ENCODE data around the gene SVIL. TPM values are rescaled to one million over a fixed set of nuclear protein-coding genes. Genes with fewer than 3 reads are reported as not detected.
"Not testable (repeated sequence)": the region's sequence is repeated elsewhere in the genome, so short reads cannot be mapped to it uniquely, and the experiment has no call there.

SVIL gene
- total and polyA plus RNA-seq, 8 donors = 8.6 to 53.8 (median 20.4) TPM

DNA sequence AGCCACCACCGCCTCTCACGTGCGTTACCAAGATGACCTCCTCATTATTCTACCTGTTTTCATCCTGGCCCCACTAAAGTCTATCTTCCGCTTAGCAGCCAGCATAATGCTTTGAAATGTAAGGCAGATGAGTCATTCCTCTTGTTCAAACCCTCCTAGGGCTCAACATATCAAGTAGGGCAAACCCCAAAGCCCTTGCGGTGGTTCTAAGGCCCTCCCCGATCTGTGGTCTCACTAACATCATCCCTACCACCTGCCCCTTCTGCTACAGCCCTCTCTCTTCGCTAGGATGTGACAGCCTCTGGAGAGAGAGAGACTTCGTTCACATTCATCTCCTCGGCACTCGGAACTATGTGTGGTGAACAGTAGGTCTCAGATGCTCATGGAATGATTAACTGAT lies 94.8 kb downstream of the SVIL start:
- TF ChIP-seq, protein P1, sequence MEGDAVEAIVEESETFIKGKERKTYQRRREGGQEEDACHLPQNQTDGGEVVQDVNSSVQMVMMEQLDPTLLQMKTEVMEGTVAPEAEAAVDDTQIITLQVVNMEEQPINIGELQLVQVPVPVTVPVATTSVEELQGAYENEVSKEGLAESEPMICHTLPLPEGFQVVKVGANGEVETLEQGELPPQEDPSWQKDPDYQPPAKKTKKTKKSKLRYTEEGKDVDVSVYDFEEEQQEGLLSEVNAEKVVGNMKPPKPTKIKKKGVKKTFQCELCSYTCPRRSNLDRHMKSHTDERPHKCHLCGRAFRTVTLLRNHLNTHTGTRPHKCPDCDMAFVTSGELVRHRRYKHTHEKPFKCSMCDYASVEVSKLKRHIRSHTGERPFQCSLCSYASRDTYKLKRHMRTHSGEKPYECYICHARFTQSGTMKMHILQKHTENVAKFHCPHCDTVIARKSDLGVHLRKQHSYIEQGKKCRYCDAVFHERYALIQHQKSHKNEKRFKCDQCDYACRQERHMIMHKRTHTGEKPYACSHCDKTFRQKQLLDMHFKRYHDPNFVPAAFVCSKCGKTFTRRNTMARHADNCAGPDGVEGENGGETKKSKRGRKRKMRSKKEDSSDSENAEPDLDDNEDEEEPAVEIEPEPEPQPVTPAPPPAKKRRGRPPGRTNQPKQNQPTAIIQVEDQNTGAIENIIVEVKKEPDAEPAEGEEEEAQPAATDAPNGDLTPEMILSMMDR (IDR thresholded peaks at IDR 0.05) = no peak
- H3K36me3 ChIP-seq = peaks cover 0 to 6% (median 0%) of the 10 kb centered on the region in 3 donors
- WGBS, 2 donors = 94 to 97% methylated on average over 10 of the region's 10 CpGs
- ATAC-seq (no peak), FAIRE-seq (no peak), DNase-seq (no peak)
- no peak overlapping the region for H3K4me3 ChIP-seq
- H3K27ac ChIP-seq = no peak overlapping the region
- H3K9me3 ChIP-seq = no peaks in the 10 kb centered on the region
- H3K27me3 ChIP-seq = no peaks in the 10 kb centered on the region
- H3K4me1 ChIP-seq = peaks cover 11 to 28% (median 19%) of the 10 kb centered on the region in 3 donors
- intact Hi-C loops (cut with DNase I) = no loop called here

DNA sequence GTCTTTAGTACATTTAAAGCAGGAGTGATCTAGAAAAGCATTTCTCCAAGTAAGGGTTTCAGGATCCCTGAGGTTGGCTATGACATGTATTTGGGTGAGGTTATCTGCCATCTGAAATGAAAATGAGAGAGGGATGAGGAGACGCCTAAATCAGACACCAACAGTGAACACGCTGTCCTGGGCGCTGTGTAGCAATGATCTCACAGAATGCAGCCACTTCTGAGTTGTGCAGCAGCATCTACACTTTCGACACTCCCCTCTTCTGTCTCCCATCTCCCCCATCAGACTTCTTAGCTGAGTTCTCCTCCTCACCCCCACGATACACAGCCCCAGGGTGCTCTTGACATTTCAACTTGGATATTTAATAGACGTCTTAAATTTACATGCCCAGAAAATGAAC lies 95.4 kb downstream of the SVIL start:
- peaks cover 16 to 33% (median 25%) of the 10 kb centered on the region in 3 donors for H3K4me1 ChIP-seq
- DNase-seq (no peak), ATAC-seq (no peak), FAIRE-seq (no peak)
- H3K4me3 ChIP-seq = no peak overlapping the region
- no peaks in the 10 kb centered on the region for H3K9me3 ChIP-seq
- TF ChIP-seq, protein P1 (IDR thresholded peaks at IDR 0.05) = no peak
- intact Hi-C loops (cut with DNase I) = no loop called here
- no peaks in the 10 kb centered on the region for H3K27me3 ChIP-seq
- 87 to 93% methylated on average over 6 of the region's 6 CpGs for WGBS, 2 donors
- H3K36me3 ChIP-seq = peaks cover 0 to 6% (median 0%) of the 10 kb centered on the region in 3 donors
- H3K27ac ChIP-seq = no peak overlapping the region

DNA sequence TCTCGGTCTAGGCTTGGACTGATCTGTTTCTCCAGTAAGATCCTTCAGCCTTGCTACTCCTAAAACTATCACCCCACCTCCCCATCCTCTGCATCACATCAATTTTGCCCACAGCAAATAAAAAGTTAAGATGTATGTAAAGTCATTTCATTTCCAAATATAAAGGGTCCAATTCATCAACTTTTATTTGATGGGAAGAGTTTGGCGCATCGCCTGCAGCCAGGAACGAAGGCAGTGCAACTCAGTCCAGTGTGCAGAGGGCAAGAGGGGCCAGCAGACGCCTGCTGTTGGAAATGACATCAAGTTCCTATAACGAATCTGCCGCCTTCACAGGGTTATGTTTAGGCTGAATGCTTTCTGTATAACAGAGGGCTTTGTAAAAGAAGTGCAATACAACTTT lies 97.0 kb downstream of the SVIL start:
- no peak overlapping the region for H3K27ac ChIP-seq
- intact Hi-C loops (cut with DNase I) = no loop called here
- ATAC-seq (no peak), DNase-seq (no peak), FAIRE-seq (no peak)
- H3K4me3 ChIP-seq = no peak overlapping the region
- peaks cover 0 to 6% (median 0%) of the 10 kb centered on the region in 3 donors for H3K36me3 ChIP-seq
- TF ChIP-seq, protein P1 (IDR thresholded peaks at IDR 0.05) = no peak
- no peaks in the 10 kb centered on the region for H3K27me3 ChIP-seq
- H3K9me3 ChIP-seq = no peaks in the 10 kb centered on the region
- H3K4me1 ChIP-seq = peaks cover 23 to 34% (median 32%) of the 10 kb centered on the region in 3 donors
- 80 to 84% methylated on average over 7 of the region's 7 CpGs for WGBS, 2 donors

DNA sequence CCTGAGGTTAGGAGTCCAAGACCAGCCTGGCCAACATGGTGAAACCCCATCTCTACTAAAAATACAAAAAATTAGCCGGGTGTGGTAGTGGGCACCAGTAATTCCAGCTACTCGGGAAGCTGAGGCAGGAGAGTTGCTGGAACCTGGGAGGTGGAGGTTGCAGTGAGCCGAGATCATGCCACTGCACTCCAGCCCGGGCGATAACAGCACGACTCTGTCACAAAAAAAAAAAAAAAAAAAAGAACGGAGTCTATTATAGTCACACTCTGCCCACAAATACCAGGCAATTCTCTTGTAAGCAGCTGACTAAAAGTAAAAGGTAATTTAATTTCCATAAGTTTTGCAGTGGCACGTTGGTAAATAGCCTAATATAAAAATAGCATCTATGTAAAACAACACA lies 98.1 kb downstream of the SVIL start:
- peaks cover 23 to 32% (median 31%) of the 10 kb centered on the region in 3 donors for H3K4me1 ChIP-seq
- intact Hi-C loops (cut with DNase I) = not testable (repeated sequence)

DNA sequence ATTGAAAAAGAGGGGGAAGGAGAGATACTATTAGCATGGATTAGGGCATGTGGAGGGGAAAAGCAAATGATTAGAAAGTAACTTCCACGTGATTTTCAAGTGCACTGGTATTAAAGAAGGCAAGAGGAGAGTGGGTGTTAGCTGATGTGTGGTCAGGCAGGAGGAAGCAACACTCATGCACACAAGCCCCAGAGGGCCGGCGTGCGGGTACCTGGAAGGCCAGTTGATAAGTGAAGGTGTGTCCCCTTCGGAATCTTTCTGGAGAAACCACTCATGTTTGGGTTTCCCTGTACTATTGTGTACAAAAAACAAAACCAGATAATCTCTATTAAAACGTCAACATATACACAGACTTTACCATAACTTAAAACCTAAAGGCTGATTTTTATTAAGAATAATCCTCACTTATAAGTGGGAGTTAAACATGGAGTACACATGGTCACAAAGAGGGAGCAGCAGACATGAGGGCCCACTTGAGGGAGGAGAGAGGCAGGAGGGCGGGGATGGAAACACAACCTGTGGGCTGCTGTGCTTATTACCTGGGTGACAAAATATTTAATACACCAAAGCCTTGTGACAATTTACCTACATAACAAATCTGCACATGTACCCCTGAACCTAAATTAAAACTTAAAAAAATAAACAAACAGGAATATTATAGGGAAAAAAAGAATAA lies 98.9 kb downstream of the SVIL start:
- DNase-seq (peak in 2 of 6 donors; percentile 40 to 61), FAIRE-seq (no peak), ATAC-seq (peak; percentile 17 to 32 (median 28))
- H3K27ac ChIP-seq = peak overlapping the region; percentile 44 to 84 (median 78)
- peaks cover 0 to 6% (median 0%) of the 10 kb centered on the region in 3 donors for H3K36me3 ChIP-seq
- TF ChIP-seq, protein P1 (IDR thresholded peaks at IDR 0.05) = no peak
- intact Hi-C loops (cut with DNase I) = no loop called here
- H3K4me3 ChIP-seq = peak overlapping the region in 1 of 4 donors; percentile 20
- no peaks in the 10 kb centered on the region for H3K27me3 ChIP-seq
- H3K4me1 ChIP-seq = peaks cover 23 to 32% (median 31%) of the 10 kb centered on the region in 3 donors
- 25 to 34% methylated on average over 7 of the region's 7 CpGs for WGBS, 2 donors
- H3K9me3 ChIP-seq = no peaks in the 10 kb centered on the region

More for the DNA sequence above, 98.1 kb downstream of the SVIL start:
- not testable (repeated sequence) for H3K4me3 ChIP-seq, DNase-seq, H3K27me3 ChIP-seq, FAIRE-seq, H3K36me3 ChIP-seq, ATAC-seq, H3K9me3 ChIP-seq
- 43 to 51% methylated on average over 5 to 8 of the region's 8 CpGs for WGBS, 2 donors
- peak overlapping the region; percentile 44 to 84 (median 78) for H3K27ac ChIP-seq

Measured in pancreas (tissue), 10 donors.